ENCODE data around the gene RARA. TPM values are rescaled to one million over a fixed set of nuclear protein-coding genes. Genes with fewer than 3 reads are reported as not detected.
A peak's percentile ranks its signal among the peaks of the same experiment; 100 is the strongest.

Gene RARA
- polyA plus RNA-seq, 1 donor from 2014 or later: 6.6 TPM

DNA sequence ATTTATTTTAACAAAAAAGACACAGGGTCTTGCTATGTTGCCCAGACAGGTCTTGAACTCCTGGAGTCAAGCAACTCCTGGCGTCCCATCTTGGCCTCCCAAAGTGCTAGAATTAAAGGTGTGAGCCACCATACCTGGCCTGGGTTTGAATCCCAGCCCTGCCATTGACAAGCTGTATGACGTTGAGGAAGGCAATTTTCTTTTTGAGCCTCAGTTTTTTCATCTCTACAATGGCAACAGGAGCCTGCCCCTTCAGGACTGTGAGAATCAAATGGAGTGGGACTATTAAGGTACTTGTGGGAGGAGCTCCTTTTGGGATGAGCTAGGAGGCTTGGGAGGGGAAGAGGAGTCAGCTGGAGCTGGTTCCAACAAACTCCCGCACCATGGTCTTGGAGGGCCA lies 6.2 kb downstream of the RARA start:
- Histone ChIP-seq H3K36me3 (ENCODE audit: insufficient read depth, low read length) (no peaks in the 10 kb centered on the region), H3K9ac (ENCODE audit: low read length) (no peak overlapping the region), H3F3A (ENCODE audit: insufficient read depth, low read length, poor library complexity, severe bottlenecking) (no peaks in the 10 kb centered on the region), H3K79me2 (replicated peaks; ENCODE audit: insufficient read depth, low read length) (peaks cover 7% of the 10 kb centered on the region), H3K27me3 (ENCODE audit: insufficient read depth, low read depth, low read length) (peaks cover 5% of the 10 kb centered on the region), H3K27ac (ENCODE audit: low read length) (no peak overlapping the region), H3K4me3 (ENCODE audit: low read length) (no peak overlapping the region), H4K20me1 (ENCODE audit: insufficient read depth) (no peaks in the 10 kb centered on the region), H3K9me2 (ENCODE audit: insufficient read depth, low read length) (no peaks in the 10 kb centered on the region), H3K4me2 (ENCODE audit: low read length) (no peak overlapping the region), H3K9me3 (ENCODE audit: low read length) (no peaks in the 10 kb centered on the region), H2AFZ (ENCODE audit: low read depth, low read length) (no peak overlapping the region)
- no peak for TF ChIP-seq POLR2AphosphoS5 (IDR thresholded peaks at IDR 0.05)
- TF ChIP-seq SMC3 (conservative IDR thresholded peaks at IDR 0.05; ENCODE audit: poor library complexity): no peak
- TF ChIP-seq EP300 (conservative IDR thresholded peaks at IDR 0.05; ENCODE audit: poor library complexity, severe bottlenecking): no peak
- TF ChIP-seq MXI1 (conservative IDR thresholded peaks at IDR 0.05; ENCODE audit: poor library complexity, severe bottlenecking): no peak
- TF ChIP-seq TAF1 (IDR thresholded peaks at IDR 0.05; ENCODE audit: low read depth): no peak
- TF ChIP-seq, protein P1, sequence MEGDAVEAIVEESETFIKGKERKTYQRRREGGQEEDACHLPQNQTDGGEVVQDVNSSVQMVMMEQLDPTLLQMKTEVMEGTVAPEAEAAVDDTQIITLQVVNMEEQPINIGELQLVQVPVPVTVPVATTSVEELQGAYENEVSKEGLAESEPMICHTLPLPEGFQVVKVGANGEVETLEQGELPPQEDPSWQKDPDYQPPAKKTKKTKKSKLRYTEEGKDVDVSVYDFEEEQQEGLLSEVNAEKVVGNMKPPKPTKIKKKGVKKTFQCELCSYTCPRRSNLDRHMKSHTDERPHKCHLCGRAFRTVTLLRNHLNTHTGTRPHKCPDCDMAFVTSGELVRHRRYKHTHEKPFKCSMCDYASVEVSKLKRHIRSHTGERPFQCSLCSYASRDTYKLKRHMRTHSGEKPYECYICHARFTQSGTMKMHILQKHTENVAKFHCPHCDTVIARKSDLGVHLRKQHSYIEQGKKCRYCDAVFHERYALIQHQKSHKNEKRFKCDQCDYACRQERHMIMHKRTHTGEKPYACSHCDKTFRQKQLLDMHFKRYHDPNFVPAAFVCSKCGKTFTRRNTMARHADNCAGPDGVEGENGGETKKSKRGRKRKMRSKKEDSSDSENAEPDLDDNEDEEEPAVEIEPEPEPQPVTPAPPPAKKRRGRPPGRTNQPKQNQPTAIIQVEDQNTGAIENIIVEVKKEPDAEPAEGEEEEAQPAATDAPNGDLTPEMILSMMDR (IDR thresholded peaks at IDR 0.05; ENCODE audit: poor library complexity, severe bottlenecking): no peak
- no peak for TF ChIP-seq RAD21 (conservative IDR thresholded peaks at IDR 0.05)
- no peak for TF ChIP-seq REST (IDR thresholded peaks at IDR 0.05; ENCODE audit: borderline replicate concordance)
- TF ChIP-seq EZH2 (IDR thresholded peaks at IDR 0.05; ENCODE audit: borderline replicate concordance, insufficient read depth, low read length, poor library complexity, severe bottlenecking): no peak

DNA sequence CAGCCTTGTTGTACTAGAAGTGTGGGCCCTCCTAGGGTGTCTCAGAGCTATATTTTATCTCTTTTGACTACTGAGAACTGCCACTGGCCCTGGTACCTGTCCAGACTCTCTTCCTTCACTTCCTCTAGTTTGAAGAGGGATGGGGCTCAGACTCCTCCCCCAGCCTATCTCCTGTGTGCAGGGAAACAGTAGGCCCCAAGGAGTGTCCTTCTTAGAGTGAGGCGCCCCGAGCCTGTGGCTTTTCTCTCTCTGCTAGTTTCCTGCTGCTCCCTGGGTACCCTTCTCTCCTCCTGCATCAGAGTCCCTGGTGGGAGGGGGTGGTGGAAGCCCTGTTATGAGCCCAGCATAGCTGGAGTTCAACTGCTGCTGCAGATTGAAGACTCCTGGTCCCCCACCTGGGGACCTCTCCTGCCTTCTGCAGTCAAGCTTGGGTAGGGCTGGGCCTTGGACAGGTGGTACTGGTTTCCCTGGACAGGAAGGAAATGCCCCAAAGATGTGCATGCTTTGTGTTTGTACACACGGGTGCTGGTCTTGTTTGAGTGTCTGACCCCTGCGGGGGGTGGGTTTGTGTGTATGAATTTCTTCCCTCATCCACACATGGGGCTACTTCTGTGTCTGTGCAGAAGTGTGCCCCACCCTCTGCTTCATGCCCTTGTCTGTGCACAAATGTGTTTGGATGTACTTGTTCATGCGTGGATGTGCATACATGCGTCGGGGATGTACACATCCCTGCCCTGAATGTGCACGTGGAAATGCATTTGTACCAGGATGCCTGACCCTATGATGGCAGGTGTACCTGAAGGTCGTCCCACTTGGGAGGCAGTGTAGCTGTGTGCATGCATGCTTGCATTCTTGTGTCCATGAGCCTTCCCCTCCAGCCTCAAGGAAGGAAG lies 6.9 kb downstream of the RARA start:
- Histone ChIP-seq H4K20me1 (ENCODE audit: insufficient read depth) (no peaks in the 10 kb centered on the region), H3K36me3 (ENCODE audit: insufficient read depth, low read length) (no peaks in the 10 kb centered on the region), H3K9me2 (ENCODE audit: insufficient read depth, low read length) (no peaks in the 10 kb centered on the region), H3K9me3 (ENCODE audit: low read length) (no peaks in the 10 kb centered on the region), H3K9ac (ENCODE audit: low read length) (no peak overlapping the region), H3K27ac (ENCODE audit: low read length) (no peak overlapping the region), H3F3A (ENCODE audit: insufficient read depth, low read length, poor library complexity, severe bottlenecking) (no peaks in the 10 kb centered on the region), H3K27me3 (ENCODE audit: insufficient read depth, low read depth, low read length) (peaks cover 5% of the 10 kb centered on the region), H3K4me2 (ENCODE audit: low read length) (no peak overlapping the region), H3K79me2 (replicated peaks; ENCODE audit: insufficient read depth, low read length) (peaks cover 7% of the 10 kb centered on the region), H3K4me3 (ENCODE audit: low read length) (peak overlapping the region; percentile 50), H2AFZ (ENCODE audit: low read depth, low read length) (no peak overlapping the region)
- TF ChIP-seq POLR2AphosphoS5 (IDR thresholded peaks at IDR 0.05) (no peak), EP300 (conservative IDR thresholded peaks at IDR 0.05; ENCODE audit: poor library complexity, severe bottlenecking) (no peak), SMC3 (conservative IDR thresholded peaks at IDR 0.05; ENCODE audit: poor library complexity) (no peak), MXI1 (conservative IDR thresholded peaks at IDR 0.05; ENCODE audit: poor library complexity, severe bottlenecking) (no peak), EZH2 (IDR thresholded peaks at IDR 0.05; ENCODE audit: borderline replicate concordance, insufficient read depth, low read length, poor library complexity, severe bottlenecking) (no peak), TAF1 (IDR thresholded peaks at IDR 0.05; ENCODE audit: low read depth) (no peak), RAD21 (conservative IDR thresholded peaks at IDR 0.05) (no peak), REST (IDR thresholded peaks at IDR 0.05; ENCODE audit: borderline replicate concordance) (no peak)
- TF ChIP-seq, protein P1 (IDR thresholded peaks at IDR 0.05; ENCODE audit: poor library complexity, severe bottlenecking): no peak
